Stimulated activated CD8-positive, alpha-beta memory T cell treated with anti-CD3 and anti-CD28 coated beads, Interleukin-15, amount 100 ng/mL, for 4 hours (primary cell): ENCODE data around the gene RPS5.
"Not testable (repeated sequence)": the region's sequence is repeated elsewhere in the genome, so short reads cannot be mapped to it uniquely, and the experiment has no call there.

Experiments
- DNase-seq, 2 donors: peaks; one replicate each; pipeline ENCODE4 v3.0.0-alpha.2; 2020; ENCODE audit warnings: low read depth in 2 of 2

RPS5 gene

GRCh38 chr19:58356766-58357480 is 30.1 kb upstream of the RPS5 start:
- no peak for DNase-seq

- no peak for DNase-seq
Measured at GRCh38 chr19:58357481-58358145, 29.5 kb upstream of the RPS5 start.

- peak in 1 of 2 donors; percentile 18 for DNase-seq
Measured at GRCh38 chr19:58361900-58362271, 25.2 kb upstream of the RPS5 start.

- peak; percentile 93 to 95 for DNase-seq
Measured at GRCh38 chr19:58362272-58362994, 24.6 kb upstream of the RPS5 start, which contains the start of gene ZNF497. Gene ZNF497, minus strand, starts transcription at chr19:58362751. Its CDS starts 5,116 bp downstream, at chr19:58357635.

GRCh38 chr19:58364146-58364545 is 22.9 kb upstream of the RPS5 start:
- no peak for DNase-seq

GRCh38 chr19:58366585-58367430 is 20.3 kb upstream of the RPS5 start:
- no peak for DNase-seq

- DNase-seq: no peak
Measured at GRCh38 chr19:58367698-58368454, 19.2 kb upstream of the RPS5 start.

GRCh38 chr19:58368561-58369360 is 18.3 kb upstream of the RPS5 start:
- no peak for DNase-seq

GRCh38 chr19:58372311-58373133 is 14.5 kb upstream of the RPS5 start:
- no peak for DNase-seq

- DNase-seq: no peak
Measured at GRCh38 chr19:58374200-58374599, 12.9 kb upstream of the RPS5 start.

GRCh38 chr19:58376724-58377123 is 10.3 kb upstream of the RPS5 start:
- DNase-seq: not testable (repeated sequence)

- DNase-seq: no peak
Measured at GRCh38 chr19:58379246-58379645, 7.8 kb upstream of the RPS5 start.

GRCh38 chr19:58380037-58380661 is 6.9 kb upstream of the RPS5 start:
- no peak for DNase-seq

- DNase-seq: peak; percentile 95 to 98
Measured at GRCh38 chr19:58380662-58381459, 6.2 kb upstream of the RPS5 start, which contains the start of gene ZNF837. Gene ZNF837, minus strand, starts transcription at chr19:58381030. Its CDS starts 11,698 bp downstream, at chr19:58369332.

- no peak for DNase-seq
Measured at GRCh38 chr19:58381460-58382212, 5.4 kb upstream of the RPS5 start.

GRCh38 chr19:58382997-58383603 is 4.0 kb upstream of the RPS5 start:
- no peak for DNase-seq
